Urinary bladder (tissue), 4 donors: ENCODE results near the gene VAT1. TPM values are rescaled to one million over a fixed set of nuclear protein-coding genes. Genes with fewer than 3 reads are reported as not detected.
A peak's percentile ranks its signal among the peaks of the same experiment; 100 is the strongest.

Experiments
- DNase-seq: peaks from one replicate; pipeline ENCODE4 v3.0.0-alpha.2; 2015; ENCODE audit errors: extremely low spot score
- H3K27ac ChIP-seq: one replicate; pipeline ENCODE4 v1.5.1; 2013; ENCODE audit warnings: low read depth, mild to moderate bottlenecking, moderate library complexity
- H3K36me3 ChIP-seq: one replicate; pipeline ENCODE4 v1.6.1; 2013; ENCODE audit warnings: mild to moderate bottlenecking, moderate library complexity; ENCODE audit not compliant: insufficient read depth
- H3K4me1 ChIP-seq: one replicate; pipeline ENCODE4 v1.6.1; 2013; ENCODE audit warnings: mild to moderate bottlenecking, moderate library complexity; ENCODE audit not compliant: insufficient read depth
- H3K4me3 ChIP-seq: one replicate; pipeline ENCODE4 v1.5.1; 2013; ENCODE audit warnings: low read depth, low read length
- WGBS: extraction: QIAGEN DNeasy Blood & Tissue Kit; methylation state at CpG from one replicate; pipeline ENCODE4 v1.1.7; 2013; 5-methylcytosine and 5-hydroxymethylcytosine counted together
- polyA plus RNA-seq: library from polyadenylated mRNA; stranded (reverse); fragments of 200-250 nt; gene quantifications from one replicate; pipeline ENCODE4 v1.2.3, GENCODE V29; 2013
- total RNA-seq: library from RNA; depleted of rRNA; stranded (reverse); fragments of >200 nt; gene quantifications from one replicate; pipeline ENCODE4 v1.2.3, GENCODE V29; 2014
- donor health status: healthy with polysubstance abuse.
- donor health status: healthy.

The VAT1 gene
- total and polyA plus RNA-seq, 2 donors: 40.3 to 175 TPM

DNA sequence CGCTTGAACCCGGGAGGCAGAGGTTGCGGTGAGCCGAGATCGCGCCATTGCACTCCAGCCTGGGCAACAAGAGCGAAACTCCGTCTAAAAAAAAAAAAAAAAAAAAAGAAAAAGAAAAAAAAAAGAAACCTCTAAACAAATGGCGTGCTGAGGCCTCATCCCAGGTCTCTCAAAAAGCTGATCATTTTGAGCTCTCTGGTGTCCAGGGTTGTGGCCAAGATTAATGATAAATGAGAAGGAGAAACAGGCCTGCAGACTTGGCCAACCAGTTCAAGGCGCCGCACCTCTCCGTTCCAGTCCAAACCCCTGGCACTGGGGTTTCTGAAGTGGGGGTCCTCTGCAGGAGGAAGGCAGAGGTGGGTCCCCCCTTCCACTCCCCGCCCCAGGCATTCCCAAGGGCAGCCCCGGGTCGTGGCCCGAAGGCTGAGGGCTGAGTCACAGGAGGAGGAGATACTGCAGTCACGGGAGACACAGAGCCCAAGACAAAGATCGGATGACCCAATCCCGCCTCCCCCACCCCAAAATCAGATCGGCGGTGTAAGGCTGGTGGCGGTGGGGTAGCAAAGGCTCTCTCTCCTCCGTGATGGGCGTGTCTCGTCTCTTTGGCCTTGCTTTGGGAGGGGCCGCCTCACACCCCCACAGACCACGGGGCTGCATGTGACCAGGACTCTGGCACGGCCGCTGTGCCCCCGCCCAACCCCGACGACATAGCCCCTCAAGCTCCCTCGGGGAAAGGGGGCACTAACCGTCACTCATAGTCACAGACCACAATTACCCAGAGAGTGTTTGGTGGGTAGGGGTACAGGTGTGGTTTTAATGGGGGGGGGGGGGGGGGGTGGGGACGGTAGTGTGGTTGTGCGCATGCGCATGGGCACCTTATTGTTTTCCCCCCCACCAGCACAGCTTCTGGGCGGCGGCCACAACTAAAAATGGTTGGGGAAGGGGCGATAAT is 1.1 kb downstream of the VAT1 start:
- H3K4me1 ChIP-seq: peaks cover 1% of the 10 kb centered on the region
- WGBS: 16% methylated on average over 40 of the region's 40 CpGs
- peak overlapping the region; percentile 99 for H3K4me3 ChIP-seq
- no peaks in the 10 kb centered on the region for H3K36me3 ChIP-seq
- H3K27ac ChIP-seq: peak overlapping the region; percentile 90
- DNase-seq: no peak

DNA sequence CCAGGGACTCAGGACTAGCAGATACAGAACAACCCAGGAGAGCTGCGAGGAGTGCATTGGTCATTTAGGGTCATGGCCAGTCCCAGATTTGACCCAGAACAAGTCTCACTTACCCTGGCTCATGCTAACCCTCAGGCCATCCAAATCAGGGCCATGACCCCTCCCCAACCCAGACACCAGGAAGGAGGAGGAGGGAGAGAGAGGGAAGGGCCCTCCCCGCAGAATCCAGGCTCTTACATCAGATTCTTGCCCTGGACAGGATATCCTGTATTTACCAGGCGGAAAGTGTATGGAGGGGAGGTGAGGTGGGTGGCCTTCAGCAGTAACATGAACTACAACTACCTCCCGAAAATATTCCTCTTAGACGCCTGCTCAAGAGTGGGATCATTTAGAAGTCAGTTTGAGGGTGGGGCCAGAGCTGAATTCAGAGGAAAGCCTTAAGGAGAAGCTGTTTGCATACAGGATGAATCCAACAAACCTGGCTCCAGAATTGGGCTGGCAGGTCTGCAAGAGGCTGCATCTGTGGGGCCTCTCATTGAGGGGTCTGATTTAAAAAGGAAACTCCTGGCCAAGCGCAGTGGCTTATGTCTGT is 2.1 kb downstream of the VAT1 start:
- Histone ChIP-seq H3K36me3 (no peaks in the 10 kb centered on the region), H3K27ac (peak overlapping the region; percentile 42), H3K4me1 (peaks cover 1% of the 10 kb centered on the region), H3K4me3 (no peak overlapping the region)
- no peak for DNase-seq
- 56% methylated on average over 6 of the region's 6 CpGs for WGBS

DNA sequence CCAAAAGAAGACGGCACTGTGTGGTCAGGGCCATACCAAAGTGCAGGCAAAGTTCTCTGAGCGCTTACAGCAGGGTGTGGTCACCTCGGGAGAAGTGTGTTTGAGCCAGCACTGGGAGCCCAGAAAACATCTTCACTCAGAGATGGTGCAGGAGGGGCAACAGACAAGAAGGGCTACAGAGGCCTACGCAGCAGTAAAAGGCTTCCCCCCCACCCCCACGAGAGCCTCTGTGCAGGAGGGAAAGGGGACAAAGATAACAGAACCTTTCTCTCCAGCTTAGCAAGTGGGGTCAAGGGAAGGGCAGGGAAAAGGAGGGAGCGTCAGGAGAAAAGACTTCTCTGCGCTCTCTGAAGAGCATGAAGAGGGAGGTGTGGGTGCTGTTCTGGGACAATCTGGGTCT is 2.8 kb downstream of the VAT1 start:
- H3K4me1 ChIP-seq: peaks cover 1% of the 10 kb centered on the region
- 24% methylated on average over 7 of the region's 7 CpGs for WGBS
- H3K36me3 ChIP-seq: no peaks in the 10 kb centered on the region
- H3K4me3 ChIP-seq: no peak overlapping the region
- no peak for DNase-seq
- peak overlapping the region; percentile 42 for H3K27ac ChIP-seq

DNA sequence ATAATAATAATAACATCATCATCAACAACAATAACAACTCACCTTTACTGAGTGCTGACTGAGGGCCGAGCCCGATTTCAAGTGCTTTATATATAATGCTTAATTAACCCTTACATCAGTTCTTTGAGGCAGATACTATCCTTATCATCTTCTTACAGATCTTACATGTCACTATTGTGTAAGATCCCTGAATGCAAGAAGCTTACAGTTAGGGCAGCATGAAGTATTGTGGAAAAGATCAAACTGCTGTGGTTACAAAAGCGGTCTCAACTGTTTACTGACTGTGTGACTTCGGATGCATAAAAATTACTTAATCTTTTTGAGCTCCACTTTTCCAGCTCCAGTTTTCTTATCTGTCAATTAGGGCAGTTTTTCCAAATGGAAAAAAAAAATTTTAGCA is 3.3 kb downstream of the VAT1 start:
- Histone ChIP-seq H3K4me1 (peaks cover 1% of the 10 kb centered on the region), H3K4me3 (no peak overlapping the region), H3K27ac (no peak overlapping the region), H3K36me3 (no peaks in the 10 kb centered on the region)
- no peak for DNase-seq
- WGBS: 40% methylated on average over 4 of the region's 4 CpGs

DNA sequence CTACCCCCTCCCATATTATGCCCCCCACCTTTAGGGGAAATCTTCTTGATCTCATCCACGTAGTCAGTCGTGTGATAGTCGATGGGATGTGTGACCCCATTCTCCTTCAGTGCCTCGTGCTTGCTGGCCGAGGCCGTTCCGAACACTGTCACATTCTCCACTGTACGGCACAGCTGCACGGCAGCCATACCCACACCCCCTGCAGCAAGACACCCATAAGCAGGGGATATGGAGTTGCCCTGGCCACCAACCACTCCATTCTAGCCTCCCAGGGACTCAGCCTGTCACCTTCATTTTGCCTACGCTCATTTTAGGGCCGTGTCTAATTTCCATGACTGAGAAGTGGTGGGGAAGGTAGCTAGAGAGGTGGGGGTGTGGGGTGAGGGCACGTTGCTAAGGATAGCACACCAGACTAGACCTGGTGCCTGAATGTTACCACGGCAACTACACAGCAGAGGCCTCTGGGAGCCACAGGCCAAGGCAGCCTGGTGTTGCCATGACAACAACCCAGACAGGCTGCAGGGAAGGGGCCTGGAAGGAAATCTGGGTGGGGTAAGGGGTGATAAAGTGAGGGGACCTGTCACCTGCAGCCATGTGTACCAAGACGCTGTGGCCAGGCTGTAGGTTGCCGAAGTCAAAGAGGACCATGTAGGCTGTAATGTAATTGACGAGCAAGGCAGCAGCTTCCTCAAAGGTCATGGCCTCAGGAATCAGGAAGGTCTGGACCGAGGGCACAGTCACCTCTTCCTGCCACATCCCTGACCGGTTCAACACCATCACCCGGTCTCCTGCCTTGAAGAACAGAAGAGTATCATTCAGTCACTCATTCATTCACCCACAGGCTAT is 4.0 kb downstream of the VAT1 start:
- Histone ChIP-seq H3K4me1 (peaks cover 1% of the 10 kb centered on the region), H3K36me3 (no peaks in the 10 kb centered on the region), H3K4me3 (no peak overlapping the region), H3K27ac (no peak overlapping the region)
- WGBS: 65% methylated on average over 19 of the region's 19 CpGs
- DNase-seq: no peak

DNA sequence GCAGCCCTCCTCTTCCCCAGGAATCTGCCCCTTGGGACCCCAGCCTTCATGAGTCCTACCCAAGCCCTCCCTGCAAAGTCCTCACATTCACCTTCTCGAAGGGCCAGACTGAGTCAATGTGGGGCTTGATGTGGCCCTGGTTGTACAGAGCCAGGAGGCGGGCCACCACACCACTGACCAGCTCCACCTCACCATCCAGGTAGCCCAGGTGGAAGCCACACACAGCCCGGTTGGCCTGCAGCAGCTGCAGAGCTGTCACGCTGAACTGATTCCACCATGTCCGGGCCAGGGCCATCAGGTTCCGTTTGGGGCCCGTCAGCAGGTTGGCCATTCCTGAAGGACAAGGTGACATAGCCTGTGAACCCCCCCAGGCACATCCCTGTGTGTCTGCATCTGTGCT is 6.0 kb downstream of the VAT1 start:
- peaks cover 1% of the 10 kb centered on the region for H3K4me1 ChIP-seq
- peak overlapping the region; percentile 7 for H3K27ac ChIP-seq
- 85% methylated on average over 7 of the region's 7 CpGs for WGBS
- no peak for DNase-seq
- H3K4me3 ChIP-seq: no peak overlapping the region
- H3K36me3 ChIP-seq: peaks cover 2% of the 10 kb centered on the region

DNA sequence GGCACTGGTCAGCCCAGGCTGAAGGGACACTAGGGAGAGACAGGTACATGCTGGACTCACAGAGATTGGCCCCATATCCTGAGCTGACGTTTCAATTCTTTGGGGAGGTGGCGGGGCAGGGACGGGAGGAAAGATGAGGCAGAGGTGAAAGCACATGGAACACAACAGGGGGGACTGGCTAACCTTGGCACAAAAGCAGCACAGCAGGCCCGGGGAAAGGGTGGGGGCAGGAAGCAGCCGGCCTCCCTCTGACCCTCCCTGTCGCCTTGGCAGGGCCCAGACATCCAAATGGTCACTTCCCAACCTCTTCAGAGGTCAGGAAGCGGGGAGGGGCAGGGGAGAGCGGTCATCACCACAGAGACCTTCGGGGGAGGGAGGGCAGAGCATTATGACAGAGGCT is 6.6 kb downstream of the VAT1 start:
- H3K27ac ChIP-seq: no peak overlapping the region
- no peak for DNase-seq
- WGBS: 54% methylated on average over 9 of the region's 9 CpGs
- H3K4me3 ChIP-seq: no peak overlapping the region
- H3K4me1 ChIP-seq: peaks cover 1% of the 10 kb centered on the region
- peaks cover 2% of the 10 kb centered on the region for H3K36me3 ChIP-seq

DNA sequence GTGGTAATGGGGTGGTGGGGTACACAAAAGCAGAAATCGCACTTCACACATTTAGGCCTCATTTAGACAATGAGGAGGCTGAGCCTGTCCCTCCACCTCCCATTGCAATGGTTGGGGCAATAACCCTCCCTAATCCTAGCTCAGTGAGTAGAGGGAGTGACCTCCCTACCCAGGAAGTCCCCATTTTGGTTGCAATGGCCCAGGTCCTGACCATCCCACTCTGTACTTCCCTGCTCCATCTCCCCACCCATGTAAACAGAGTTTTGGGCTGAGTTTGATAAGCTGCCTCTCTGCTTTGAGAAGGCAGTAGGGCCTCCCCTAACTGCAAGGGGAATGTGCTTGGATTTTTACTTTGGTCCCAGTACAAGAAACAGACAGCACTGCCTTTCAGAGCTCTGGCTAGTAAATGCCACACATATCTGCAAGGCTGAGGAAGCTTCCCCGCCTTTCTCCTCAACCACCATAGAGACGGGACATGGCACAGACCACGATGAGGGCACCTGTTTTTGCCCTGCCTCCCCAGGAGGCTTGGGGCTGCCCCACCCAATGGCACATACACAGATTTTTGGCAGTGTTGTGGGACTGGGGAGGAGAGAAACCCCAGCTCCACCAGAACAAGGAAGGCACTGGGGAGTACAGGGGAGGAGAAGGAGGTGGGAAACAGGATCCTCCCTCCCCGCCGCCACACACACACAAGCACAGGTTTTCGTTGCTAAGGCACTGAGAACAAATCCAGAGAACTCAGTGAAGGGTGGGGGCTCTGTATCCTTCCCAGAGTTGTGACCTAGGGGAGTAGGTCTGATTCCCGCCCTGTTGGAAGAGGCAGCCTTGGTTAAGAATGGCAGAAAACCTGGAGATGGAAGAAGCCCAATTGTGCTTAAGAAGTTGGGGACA is 7.3 kb downstream of the VAT1 start:
- no peak overlapping the region for H3K27ac ChIP-seq
- no peak overlapping the region for H3K4me3 ChIP-seq
- 78% methylated on average over 8 of the region's 8 CpGs for WGBS
- H3K36me3 ChIP-seq: peaks cover 2% of the 10 kb centered on the region
- H3K4me1 ChIP-seq: no peaks in the 10 kb centered on the region
- no peak for DNase-seq

DNA sequence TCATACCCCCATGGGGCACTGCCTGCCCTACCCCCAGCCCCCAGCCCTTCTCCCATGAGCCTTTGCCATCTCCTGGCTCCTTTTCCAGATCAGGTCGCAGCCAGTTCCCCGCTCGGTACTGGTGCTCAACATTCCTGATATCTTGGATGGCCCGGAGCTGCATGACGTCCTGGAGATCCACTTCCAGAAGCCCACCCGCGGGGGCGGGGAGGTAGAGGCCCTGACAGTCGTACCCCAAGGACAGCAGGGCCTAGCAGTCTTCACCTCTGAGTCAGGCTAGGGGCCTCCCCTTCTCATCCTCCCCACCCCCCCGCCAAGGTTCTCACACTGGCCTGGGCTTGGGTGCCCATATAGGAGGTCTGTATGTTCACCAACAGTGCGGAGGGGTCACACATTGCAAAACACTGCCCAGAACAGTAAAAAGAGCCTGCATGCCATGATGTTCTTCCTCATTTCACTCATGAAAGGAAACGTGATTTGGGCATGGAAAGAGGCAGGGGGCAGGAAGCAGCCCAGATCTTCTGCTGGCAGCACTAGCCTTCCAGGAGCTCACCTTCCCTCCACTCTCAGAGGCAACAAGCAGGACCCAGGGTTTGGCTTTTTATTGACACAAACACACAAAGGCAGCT is 8.1 kb downstream of the VAT1 start:
- H3K4me3 ChIP-seq: no peak overlapping the region
- H3K27ac ChIP-seq: no peak overlapping the region
- WGBS: 70% methylated on average over 12 of the region's 12 CpGs
- no peaks in the 10 kb centered on the region for H3K4me1 ChIP-seq
- no peak for DNase-seq
- peaks cover 2% of the 10 kb centered on the region for H3K36me3 ChIP-seq

DNA sequence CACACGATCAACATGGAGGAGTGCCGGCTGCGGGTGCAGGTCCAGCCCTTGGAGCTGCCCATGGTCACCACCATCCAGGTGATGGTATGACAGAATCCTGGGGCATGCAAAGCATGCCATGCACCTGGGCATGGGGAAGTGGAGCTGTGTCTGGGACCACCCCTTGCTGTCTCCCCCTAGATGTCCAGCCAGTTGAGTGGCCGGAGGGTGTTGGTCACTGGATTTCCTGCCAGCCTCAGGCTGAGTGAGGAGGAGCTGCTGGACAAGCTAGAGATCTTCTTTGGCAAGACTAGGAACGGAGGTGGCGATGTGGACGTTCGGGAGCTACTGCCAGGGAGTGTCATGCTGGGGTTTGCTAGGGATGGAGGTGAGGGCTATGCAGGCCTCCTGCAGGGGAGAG is 8.9 kb downstream of the VAT1 start:
- Histone ChIP-seq H3K27ac (no peak overlapping the region), H3K4me1 (no peaks in the 10 kb centered on the region), H3K4me3 (no peak overlapping the region), H3K36me3 (peaks cover 2% of the 10 kb centered on the region)
- no peak for DNase-seq
- WGBS: 76% methylated on average over 8 of the region's 8 CpGs

DNA sequence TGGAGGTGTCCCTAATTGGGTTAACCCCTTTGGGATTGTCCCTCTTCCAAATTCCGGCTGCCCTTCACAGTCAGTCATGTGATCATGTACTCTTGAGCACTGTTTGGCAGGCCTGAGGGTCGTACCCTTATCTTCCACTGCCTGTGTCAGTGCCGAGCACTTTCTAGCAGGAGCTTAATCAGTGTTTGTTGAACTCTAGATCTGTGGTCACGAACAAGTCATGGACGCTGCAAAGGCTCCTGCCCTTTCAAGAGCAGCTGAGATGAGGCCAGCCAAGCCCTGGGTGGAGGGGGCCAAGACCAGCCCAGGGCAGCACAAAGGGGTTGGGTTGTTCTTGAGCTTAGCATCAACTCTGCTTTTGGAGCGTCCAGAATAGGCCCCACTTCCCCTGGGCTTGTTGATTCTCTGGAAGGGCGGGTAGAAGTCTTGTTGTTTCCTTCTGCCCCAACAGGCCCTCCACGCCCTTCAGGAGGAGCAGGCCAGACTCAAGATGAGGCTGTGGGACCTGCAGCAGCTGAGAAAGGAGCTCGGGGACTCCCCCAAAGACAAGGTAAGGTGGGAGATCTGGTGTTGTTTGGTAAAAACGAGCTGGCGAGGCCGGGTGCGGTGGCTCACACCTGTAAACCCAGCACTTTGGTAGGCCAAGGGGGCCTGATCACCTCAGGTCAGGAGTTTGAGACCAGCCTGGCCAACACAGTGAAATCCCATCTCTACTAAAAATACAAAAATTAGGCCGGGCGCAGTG is 10.3 kb downstream of the VAT1 start:
- 72% methylated on average over 15 of the region's 15 CpGs for WGBS
- no peak for DNase-seq
- H3K4me1 ChIP-seq: no peaks in the 10 kb centered on the region
- no peak overlapping the region for H3K4me3 ChIP-seq
- peaks cover 2% of the 10 kb centered on the region for H3K36me3 ChIP-seq
- H3K27ac ChIP-seq: no peak overlapping the region

DNA sequence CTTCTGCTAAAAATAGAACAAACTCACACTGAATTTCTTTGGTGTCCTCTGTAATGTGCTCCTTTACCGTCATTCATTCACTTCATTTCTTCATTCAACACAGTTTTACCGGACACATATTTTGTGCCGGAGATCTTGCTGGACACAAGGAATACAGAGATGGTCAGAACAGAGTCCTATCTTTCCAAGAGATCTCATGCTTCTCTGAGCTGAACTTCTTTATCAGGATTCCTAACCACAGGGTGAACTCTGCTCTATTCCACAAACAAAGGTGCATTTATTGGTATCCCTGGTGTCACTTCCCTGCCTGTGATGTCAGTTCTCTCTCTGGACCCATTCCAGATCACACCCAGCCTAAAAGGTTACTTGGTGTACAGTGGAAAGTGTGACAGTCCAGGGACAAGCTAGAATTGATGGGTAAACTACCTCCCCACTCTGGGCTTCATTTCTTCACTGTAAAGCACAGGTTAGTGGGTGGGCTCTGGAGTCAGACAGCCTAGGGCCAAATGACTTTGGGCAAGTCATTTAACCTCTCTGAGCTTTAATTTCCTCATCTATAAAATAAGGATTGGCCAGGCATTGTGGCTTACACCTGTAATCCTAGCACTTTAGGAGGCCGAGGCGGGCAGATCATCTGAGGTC is 11.4 kb downstream of the VAT1 start:
- no peak overlapping the region for H3K4me3 ChIP-seq
- no peaks in the 10 kb centered on the region for H3K4me1 ChIP-seq
- H3K36me3 ChIP-seq: peaks cover 2% of the 10 kb centered on the region
- 92% methylated on average over 5 of the region's 5 CpGs for WGBS
- H3K27ac ChIP-seq: no peak overlapping the region
- DNase-seq: no peak
